Fibroblast of mammary gland (primary cell): ENCODE results near the gene EDDM13.
"Not testable (repeated sequence)": the region's sequence is repeated elsewhere in the genome, so short reads cannot be mapped to it uniquely, and the experiment has no call there.

Source experiments
- DNase-seq: peaks from one replicate; pipeline ENCODE4 v3.0.0-alpha.2; 2010; ENCODE audit warnings: low read depth
- H3K4me3 ChIP-seq: 2 replicates; pipeline ENCODE4 v1.5.1; 2011; ENCODE audit warnings: low read depth, mild to moderate bottlenecking, low read length, moderate library complexity; ENCODE audit not compliant: control insufficient read depth
- CTCF ChIP-seq: conservative IDR thresholded peaks from 2 replicates; pipeline ENCODE4 v1.5.1; 2011; ENCODE audit warnings: low read depth, low read length, inconsistent platforms; ENCODE audit not compliant: control insufficient read depth, insufficient read depth

The EDDM13 gene

DNA sequence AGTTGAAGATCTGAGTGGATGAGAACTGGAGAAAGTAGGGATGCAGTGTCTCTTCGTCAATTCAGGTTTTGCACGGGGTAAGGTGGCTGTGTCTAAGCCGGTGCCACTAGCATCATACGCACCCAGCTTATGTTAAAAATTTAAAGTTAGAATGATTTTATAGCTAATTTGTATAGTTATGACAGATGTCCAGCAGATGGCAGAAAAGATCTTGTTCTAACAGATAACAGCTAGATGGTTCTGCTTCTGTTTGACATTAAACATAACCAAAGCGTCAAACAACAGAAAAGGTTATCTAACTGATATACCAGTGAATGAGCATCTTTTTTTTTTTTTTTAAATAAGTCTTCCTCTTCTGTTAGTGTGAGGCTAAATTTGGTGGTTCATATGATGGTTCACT, 18.8 kb upstream of the EDDM13 start:
- no peak overlapping the region for H3K4me3 ChIP-seq
- peak; percentile 51 for TF ChIP-seq CTCF
- peak; percentile 72 for DNase-seq

DNA sequence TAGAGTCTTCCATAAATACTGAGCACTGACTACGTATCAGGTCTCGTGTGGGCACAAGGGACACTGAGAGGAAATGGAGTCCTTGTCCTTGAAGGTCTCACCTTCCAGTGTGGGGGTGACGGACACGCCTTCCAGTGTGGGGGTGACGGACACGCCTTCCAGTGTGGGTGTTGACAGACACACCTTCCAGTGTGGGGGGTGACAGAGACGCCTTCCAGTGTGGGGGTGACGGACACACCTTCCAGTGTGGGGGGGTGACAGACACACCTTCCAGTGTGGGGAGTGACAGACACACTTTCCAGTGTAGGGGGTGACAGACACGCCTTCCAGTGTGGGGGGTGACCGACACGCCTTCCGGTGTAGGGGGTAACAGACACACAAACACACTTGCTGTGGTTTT, 14.3 kb upstream of the EDDM13 start:
- DNase-seq: no peak
- no peak for TF ChIP-seq CTCF
- H3K4me3 ChIP-seq: no peak overlapping the region

DNA sequence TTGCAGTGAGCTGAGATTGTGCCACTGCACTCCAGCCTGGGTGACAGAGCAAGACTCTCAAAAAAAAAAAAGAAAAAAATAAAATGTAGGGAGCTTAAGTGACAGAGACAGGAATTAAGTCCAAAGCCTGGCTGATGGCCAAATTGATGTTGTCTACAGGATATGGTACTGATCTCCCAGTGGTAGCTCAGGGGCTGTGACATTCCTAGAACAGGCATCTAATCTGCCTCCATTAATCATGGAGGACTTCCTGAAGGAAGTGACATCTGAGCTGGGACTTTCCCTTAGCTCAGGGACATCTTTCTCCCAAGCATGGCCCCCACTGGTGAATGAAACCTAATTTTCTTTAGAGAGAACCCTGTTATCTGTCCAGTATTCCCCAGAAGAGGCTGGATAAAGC, 11.4 kb upstream of the EDDM13 start:
- DNase-seq: no peak
- no peak for TF ChIP-seq CTCF
- no peak overlapping the region for H3K4me3 ChIP-seq

GRCh38 chr19:56261932-56262331, 10.6 kb upstream of the EDDM13 start:
- not testable (repeated sequence) for DNase-seq, H3K4me3 ChIP-seq

- no peak overlapping the region for H3K4me3 ChIP-seq
- no peak for TF ChIP-seq CTCF
- no peak for DNase-seq
Measured at GRCh38 chr19:56263319-56263718, 9.2 kb upstream of the EDDM13 start.

GRCh38 chr19:56266051-56266450, 6.5 kb upstream of the EDDM13 start:
- no peak for TF ChIP-seq CTCF
- no peak overlapping the region for H3K4me3 ChIP-seq
- DNase-seq: no peak

DNA sequence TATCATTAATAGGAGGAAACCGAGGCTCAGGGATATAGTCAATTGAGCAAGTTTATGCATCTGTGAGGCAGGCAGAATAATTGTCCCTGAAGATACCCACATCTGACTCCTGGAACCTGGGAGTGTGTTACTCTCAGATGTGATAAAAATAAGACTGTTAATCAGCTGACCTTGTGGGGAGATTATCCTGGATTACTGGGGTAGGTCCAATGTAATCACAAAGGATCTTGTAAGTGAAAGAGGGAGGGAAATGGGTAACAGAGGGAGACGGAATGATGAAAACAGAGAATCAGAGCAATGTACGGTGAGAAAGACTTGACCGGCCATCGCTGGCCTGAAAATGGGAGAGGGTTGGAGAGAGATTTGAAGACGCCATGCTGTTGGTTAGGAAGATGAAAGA, 3.2 kb upstream of the EDDM13 start:
- no peak for DNase-seq
- TF ChIP-seq CTCF: no peak
- H3K4me3 ChIP-seq: no peak overlapping the region
